Measurements from ENCODE around the gene ESRRB.

The ESRRB gene

DNA sequence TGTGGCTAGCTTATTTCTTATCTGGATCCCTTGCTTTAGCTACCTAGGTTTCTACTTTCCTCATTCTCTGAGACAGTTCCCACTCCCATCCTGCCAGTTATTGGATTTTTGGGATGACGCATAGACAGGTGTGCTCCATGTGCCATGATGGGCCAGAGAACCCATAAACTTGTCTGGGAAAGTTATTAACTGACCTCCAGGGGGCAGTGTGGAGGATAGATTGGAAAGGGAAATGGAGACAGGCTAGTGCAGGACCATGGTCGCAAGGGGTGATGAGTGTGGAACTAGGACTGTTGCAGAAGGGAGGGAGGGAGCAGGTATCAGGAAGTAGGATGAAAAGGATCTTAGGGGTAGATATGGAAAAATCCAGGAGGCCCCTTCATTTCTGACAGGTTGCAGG lies 80.3 kb downstream of the ESRRB start:
- DNase-seq: peak in 2 of 14 donors; percentile 2 to 3

DNA sequence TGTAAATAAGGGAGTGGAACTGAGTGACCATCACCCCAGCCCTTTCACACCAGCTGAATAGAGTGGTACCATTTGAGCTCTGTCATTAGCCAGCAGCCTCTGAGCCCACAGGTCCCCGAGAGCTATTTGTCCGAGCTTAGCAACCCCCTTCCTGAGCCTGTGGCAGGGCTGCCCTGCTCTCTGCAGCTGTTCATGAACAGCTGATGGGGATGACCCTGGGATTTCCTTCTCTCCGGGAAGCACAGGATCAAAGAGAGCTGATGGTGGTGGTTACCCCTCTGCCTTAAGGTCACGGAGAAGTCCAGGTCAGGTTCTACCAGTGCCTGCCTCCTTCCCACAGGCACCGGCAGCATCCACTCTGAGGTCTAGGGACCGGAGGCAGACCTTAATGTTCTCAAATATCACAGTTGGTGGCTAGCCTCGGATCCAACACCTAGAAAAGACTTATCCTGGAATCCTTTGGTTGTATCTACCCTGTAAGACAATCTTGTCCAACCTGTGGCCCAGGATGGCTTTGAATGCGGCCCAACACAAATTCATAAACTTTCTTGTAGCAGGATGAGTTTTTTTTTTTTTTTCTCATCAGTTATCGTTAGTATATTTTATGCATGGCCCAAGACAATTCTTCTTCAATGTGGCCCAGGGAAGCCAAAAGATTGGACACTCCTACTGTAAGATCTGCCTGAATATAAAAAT lies 81.1 kb downstream of the ESRRB start:
- DNase-seq: no peak

DNA sequence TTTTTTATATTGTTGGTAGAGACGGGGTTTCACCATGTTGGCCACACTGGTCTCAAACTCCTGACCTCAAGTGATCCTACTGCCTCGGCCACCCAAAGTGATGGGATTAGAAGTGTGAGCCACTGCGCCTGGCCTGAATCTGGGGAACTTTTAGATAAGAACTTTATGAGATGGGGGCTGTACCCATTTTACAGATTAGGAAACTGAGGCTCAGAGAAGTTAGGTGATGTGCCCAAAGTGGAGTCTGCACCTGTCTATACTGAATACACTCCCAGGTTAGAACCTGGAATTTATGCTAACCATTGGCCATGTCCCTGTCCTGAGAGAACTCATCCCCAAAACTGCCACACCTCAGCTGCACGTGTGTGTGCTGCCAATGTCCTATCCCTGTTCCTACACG lies 81.9 kb downstream of the ESRRB start:
- no peak for DNase-seq

DNA sequence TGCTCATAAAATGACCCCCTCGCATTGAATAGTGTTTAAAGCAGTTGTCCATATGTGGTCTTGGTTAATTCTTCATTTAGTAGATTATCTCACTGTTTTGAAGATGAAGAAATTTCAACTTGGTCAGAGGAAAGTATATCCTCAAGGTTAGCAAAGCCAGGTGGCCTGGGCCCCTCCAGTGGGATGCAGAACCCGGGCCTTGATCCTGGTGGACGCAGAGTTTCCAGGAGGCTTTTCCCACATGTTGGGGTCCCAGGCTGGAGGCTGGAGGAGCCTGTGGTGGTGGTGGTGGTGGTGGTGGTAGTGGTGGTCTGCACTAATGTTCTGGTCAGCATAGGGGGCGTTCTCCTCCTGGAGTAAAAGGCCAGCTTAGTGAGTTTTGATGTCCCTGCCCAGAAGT lies 85.9 kb downstream of the ESRRB start:
- DNase-seq: no peak

DNA sequence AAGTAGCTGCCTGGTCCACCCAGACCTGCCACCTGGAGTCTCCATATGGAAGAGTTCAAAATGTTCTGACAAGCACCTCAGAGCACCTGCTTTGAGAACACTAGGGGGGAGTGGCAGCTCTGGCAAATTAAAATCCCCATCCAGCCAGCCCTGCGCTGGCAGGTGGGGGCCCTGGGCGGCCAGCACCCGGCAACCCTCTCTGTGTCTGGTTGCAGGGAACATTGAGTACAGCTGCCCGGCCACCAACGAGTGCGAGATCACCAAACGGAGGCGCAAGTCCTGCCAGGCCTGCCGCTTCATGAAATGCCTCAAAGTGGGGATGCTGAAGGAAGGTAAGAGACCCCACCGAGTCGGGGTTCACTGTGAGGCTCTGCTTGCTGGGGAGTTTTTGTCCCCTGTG lies 86.4 kb downstream of the ESRRB start:
- DNase-seq: no peak

DNA sequence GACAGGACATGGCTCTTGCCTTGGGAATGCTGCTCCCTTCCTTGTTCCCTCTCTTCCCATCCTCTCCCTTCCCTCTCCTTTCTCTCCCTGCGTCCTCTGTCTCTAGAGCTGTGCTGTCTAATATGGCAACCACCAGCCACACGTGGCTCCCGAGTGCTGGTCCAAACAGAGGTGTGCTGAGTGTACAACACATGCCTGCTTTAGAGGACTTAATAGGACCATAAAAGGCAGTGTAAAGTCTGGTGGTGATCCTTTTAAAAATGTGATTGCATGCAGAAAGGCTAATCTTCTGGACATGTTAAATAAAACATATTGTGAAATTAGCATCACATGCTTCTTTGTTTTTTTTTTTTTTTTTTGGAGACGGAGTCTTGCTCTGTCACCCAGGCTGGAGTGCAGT lies 87.2 kb downstream of the ESRRB start:
- DNase-seq: no peak

DNA sequence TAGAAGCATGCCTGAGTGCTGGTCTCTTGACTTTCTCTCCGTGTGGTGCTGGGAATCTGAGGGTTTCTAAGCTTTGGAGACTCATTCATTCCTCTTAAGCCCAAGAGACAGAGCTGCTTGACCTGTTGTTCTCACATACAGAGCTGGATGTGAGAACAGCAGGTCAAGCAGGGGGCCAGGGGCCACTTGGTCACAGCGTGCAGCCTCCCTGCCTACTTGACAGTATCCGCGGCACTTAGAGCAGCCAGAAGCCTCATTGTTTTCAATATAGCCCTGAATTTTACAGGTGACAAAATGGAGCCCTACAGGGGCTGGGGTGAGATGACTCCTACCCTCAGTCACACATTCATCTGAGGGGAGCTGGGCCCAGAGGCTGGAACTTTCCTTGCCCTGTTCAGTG lies 88.9 kb downstream of the ESRRB start:
- DNase-seq: no peak

DNA sequence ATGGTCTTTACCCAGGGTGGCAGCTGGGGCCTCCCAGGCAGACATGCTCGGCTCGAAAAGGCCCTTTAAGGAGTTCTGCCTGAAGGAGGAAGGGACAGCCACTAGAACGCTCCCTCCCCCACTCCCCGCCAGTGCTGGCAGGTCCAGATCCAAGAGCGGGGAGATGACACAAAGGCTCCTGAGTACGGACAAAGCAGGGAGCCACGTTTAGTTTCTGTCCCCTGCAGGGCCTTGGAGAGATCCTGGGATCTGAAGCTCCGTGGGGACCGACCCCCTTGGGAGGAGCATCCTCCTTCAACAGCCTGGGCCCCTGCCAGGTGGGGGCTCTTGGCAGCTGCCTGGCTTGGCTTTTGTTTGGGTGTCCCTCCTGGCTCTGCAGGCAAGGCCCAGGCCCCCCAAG lies 89.7 kb downstream of the ESRRB start:
- no peak for DNase-seq

DNA sequence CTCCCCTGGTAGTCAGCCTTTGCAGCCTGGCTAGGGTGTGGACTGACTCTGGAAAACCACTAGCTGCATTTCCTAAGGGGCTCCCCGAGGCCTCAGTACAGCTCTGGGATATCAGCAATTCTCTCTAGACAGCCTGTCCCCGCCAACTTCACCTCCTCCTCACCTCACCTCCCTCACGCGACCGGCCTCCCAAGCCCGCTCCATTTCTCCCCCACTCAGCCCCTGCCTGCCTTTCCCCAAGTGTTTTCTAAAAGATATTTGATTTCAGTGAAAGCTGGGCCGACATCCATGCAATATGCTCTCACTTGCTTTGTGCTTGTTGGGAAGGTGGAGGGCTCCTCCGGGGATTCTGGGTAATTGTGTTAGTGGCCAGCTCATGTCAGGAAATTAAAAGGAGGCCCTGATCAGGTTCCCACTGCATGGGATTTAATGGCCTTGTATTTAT lies 91.8 kb downstream of the ESRRB start:
- no peak for DNase-seq

DNA sequence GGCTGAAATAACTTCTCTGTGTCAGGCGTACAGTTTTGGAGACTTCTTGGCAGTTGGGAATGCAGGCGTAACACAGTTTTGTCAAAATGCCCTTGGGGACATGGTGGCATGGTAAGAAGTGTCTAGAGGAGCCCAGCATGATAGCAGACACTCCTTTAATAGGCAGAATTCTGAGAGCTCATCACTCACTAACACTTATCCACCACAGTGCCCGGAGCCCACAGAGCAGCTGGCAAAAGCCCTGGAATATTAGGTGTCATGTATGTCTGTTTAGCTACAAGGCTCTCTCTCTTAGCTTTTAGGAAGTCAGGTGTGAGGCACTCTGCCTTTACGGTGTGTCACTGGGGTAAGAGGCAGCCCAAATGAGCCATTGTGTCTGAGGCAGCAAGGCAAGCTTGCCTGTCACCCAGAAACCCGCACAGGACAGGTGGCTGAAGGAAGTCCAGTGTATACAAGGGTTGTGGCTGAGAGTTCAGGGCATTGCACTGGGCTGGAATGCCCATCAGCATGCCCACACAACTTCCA lies 96.3 kb downstream of the ESRRB start:
- DNase-seq: no peak

DNA sequence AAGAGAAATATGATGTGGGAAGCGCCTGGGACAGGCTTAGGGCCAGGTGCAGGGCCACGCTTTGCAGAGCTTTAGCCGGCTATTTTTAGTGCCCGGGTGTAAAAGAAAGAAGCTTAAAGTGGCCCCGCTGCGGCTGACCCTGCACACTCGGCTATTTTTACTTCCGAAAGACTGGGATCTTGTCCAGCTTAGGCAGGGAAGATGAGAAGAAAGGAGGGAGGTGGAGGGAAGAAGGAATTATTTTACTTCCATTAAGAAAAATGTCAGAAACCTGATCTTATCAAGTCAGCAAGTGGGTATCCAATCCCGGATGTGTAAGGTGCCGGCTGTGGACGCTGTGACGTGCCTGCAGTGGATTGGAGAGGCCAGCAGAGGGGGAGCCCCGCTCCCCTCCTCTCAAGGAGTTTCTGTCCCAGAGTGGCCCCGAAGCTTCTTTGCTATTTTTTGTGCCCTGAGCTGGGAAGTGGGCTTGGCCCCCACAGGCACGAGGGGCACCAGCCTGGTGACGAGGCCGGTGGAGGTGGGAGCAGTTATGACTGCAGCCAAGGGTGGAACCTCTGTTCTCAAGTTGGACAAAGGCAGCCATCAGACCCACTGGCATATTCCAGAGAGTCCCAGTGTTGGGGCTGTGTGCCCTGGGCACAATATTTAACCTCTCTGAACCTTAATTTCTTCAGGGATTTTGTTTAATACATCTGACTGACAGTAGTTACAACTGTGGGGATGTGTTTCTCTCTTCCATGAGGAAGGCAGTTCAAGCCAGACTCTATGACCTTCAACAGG lies 97.7 kb downstream of the ESRRB start:
- no peak for DNase-seq

DNA sequence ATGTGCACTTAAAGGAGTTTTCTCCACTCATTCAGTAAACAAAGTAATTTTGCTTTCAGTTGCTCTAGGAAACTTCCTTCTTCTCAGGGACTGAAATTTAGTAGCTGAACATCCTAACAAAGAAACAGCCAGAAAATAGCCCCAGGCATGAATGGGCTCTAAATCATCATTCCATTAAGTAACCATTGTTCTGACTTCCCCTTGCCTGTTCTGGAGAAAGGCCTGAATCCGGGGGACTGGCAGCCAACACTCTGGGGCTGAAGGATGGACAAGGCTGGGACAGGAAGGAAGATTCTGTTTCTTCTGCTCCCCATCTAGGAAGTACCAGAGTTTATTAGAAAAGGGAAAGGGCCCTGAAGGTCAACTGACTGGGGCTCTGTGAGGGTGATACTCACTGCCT lies 104.5 kb downstream of the ESRRB start:
- DNase-seq: no peak

DNA sequence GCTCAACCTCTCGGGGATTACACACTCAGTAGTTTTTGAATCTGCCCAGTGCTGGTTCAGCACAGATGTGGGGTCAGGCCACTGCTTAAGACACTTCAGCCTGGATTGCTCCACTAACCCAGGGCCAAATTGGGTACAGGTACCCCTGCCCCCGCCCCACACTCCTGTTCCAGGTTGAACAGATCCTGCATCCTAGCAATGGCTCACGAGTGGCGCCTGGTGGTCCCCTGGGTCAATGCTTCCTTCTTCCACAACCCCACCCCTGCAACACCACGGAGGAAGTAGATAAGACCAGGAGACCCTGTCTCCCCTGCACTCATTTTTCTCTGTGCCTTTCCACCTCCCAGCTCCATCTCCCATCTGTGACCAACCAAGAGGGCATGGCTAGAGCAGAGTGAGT lies 108.4 kb downstream of the ESRRB start:
- DNase-seq: no peak

DNA sequence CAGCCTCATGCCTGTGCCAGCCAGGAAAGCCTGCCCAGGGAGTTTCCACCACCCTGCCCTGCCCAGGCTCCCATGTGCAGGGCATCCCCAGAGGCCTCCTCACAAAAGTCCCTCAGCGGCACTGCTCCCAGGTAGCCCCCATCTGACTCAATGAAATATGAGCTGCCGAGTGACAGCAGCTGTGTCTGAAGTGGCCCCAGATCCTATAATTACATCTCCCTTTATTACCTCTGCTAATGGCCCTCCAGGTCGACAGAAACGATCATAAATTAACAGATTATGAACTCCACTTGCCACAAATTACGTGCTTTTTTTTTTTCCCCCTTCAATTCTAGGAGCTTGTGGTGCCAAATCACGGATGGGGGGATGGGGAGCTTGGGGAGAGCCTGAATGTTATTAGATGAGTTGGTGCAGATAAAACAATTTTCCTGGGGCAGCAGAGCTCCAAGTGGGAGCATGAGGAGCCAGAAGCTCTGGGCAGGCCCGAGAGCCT lies 110.4 kb downstream of the ESRRB start:
- no peak for DNase-seq

DNA sequence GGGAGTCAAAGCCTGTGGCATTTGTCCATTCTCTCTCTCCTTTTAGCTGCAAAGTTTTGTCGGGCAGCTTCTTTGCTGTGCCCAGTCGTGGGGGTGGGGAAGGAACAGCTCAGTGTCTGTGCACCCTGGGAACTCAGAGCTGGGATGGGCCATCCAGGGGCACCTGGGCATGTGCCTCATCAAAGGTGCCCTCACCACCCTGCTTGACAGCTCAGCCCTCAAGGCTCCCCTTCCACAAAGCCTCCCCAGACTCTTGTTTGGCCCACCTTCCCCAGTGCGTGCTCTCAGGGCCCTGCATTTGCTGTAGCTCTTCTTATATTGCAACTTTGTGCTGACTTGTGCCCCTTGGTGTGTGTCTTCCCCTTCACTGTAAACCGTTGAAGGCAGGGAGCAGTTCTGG lies 112.6 kb downstream of the ESRRB start:
- DNase-seq: no peak

DNA sequence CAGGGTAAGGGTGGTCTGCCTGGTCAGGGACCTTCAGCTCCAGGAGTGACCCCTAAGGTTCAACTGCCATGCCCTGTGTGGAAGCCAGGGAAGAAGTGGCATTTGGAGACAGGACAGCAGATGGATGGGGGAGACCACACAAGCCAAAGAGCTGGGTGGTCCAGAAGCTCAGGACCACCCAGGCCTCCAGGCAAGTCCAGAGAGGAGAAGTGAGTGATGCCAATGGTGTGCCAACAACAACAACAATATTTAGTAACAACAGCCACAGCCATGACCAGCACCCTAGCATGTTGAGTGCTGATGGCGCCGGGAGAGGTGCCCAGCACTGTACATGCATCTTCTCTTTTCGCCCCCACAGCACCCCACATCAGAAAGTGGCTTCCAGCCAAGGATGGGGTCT lies 113.7 kb downstream of the ESRRB start:
- no peak for DNase-seq

DNA sequence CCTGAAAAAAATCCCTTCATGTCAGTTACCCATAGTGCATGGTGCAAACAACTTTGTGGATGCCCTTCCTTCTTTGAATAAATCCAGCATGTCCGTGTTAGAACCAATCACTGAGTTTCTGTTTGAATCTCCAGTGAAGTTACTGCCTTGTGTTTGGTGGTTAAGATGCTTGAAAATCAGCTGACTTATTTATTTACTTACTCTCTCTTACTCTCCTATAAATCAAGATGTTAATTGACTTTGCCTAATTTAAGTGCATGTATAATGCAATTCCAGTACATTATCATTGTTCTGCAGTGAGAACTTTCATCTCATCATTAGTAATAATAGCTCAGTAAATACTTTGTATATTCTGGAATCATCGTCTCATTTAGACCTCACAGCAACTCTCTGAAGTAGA lies 114.2 kb downstream of the ESRRB start:
- DNase-seq: no peak

DNA sequence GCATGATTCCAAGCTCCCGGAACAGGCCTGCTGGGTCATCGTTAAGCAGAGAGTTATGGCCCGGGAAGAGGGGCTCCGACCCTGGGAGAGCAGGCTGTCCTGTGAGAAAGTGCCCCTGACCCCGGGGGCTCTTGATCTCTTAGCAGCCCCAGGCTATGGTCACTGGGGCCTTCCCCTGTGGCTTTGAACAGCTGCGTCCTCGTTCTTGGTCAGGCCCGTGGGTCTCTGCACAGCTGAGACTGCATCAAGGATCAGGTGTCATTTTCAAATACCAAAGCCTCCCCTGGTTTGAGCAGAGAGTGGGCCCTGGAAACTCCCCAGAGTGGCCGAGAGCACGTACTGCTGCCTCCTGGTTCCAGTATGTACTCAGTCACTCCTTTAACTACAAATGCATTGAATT lies 114.8 kb downstream of the ESRRB start:
- no peak for DNase-seq

DNA sequence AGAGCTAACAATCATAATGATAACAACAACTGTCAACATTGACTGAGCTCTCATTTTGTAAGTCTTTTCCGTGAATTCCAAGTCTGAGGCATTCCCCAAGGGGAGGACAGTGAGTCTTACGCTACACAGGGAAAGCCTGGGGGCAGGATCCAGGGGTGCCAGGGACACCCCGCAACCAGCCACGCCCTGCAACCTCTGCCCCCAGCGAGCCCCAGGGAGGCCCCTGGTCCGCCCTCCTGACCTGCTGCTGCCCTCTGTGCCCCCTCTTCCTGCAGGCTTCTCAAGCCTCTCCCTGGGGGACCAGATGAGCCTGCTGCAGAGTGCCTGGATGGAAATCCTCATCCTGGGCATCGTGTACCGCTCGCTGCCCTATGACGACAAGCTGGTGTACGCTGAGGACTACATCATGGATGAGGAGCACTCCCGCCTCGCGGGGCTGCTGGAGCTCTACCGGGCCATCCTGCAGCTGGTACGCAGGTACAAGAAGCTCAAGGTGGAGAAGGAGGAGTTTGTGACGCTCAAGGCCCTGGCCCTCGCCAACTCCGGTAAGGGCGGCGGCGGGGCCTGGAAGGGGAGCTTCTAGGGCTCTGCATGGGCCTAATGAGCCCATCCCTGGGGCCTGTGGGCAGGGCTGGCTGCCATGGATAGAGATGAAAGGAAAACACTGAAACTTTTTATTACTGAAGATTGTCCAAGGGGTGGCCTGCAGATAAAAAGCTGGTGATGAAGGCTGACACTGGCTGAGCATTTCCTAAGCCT lies 115.4 kb downstream of the ESRRB start:
- no peak for DNase-seq

DNA sequence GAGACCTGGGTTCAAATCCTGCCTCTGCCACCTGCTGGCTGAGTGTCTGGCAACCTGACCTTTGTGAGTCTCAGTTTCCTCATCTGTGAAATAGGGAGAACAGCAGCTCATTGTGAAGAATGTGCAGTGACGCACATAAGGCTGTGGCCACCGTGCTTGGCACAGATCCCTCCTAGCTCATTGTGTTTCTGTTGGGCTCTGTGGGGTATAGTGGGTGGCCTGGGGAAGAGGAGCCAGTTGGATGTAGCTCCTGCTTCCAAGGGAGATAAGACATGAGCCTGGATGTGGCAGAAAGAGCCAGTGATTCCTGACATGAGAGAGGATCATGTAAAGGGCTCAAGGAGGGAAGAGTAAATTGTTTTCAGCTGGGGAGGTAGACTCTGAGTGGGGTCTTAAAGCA lies 120.0 kb downstream of the ESRRB start:
- no peak for DNase-seq

DNA sequence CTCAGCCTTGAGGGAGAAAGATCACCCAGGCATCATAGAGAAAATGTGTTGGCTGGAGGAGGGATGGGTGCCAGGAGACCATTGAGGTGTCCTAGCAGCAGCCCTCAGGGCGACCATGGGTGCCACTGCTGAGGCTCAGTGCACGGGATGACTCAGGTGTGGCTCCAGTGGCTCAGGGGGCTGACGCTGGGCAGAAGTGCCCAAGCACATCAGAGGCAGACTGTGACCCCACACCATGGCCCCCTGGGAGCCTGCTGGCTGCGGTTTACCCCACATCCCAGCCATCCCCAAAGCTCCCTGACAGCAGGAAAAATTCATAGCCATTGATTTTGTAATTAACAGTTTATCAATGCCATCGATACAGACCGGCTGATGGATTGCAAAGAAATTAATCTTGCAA lies 120.7 kb downstream of the ESRRB start:
- no peak for DNase-seq

DNA sequence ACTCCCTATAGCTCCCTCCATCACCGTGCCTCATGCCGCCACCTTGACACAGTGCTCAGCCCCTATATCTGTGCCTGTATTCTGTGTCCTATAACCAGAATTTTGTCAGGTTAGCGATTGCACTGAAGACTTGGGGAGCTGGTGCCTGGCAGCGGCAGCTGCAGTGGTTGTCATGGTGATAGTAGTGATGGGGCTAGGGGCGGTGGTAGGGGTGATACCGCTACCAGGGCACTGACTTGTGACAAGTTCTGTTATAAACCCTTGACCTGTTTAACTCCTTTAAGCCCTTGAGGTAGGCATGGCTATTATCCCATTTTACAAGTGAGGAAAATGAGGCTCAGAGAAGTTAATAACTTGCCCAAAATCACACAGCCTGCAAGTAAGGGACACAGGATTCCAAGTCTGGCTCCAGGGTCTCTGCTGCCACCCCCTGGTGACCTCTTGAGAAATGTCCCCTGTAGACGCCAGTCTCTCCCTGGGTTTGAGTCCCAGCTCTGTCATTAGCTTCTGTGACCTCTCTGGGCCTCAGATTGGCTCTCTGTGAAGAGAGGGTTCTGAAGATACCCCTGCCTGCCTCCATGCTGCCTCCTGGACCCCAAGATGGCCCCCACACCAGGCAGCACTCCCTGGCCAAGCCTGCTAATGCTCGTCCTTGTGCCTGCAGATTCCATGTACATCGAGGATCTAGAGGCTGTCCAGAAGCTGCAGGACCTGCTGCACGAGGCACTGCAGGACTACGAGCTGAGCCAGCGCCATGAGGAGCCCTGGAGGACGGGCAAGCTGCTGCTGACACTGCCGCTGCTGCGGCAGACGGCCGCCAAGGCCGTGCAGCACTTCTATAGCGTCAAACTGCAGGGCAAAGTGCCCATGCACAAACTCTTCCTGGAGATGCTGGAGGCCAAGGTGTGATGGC lies 121.9 kb downstream of the ESRRB start:
- no peak for DNase-seq
